Smooth muscle cell (in vitro differentiated cells): Measurements from ENCODE around the gene SMPD2. TPM values are rescaled to one million over a fixed set of nuclear protein-coding genes. Genes with fewer than 3 reads are reported as not detected.

Experiments
- DNase-seq: peaks from one replicate; lab custom pipeline; 2025; ENCODE audit not compliant: unreplicated experiment; lab: John Stamatoyannopoulos, UW
- H2AFZ ChIP-seq: fragments of 200-600 bp; sonication (generic); 2 replicates; pipeline ENCODE4 v1.6.0; 2016; ENCODE audit warnings: antibody characterized with exemption, low read depth, mild to moderate bottlenecking
- H3F3A ChIP-seq: fragments of 200-600 bp; sonication (generic); 2 replicates; pipeline ENCODE4 v1.6.0; 2017; ENCODE audit warnings: antibody characterized with exemption, low read depth
- H3K27ac ChIP-seq: fragments of 200-600 bp; sonication (generic); 2 replicates; pipeline ENCODE4 v1.5.1; 2016; ENCODE audit warnings: low read depth, mild to moderate bottlenecking
- H3K27me3 ChIP-seq: fragments of 200-600 bp; sonication (generic); 2 replicates; pipeline ENCODE4 v1.6.1; 2016; ENCODE audit warnings: low read depth, mild to moderate bottlenecking
- H3K36me3 ChIP-seq: fragments of 200-600 bp; sonication (generic); 2 replicates; pipeline ENCODE4 v1.5.1; 2016; ENCODE audit warnings: low read depth
- H3K4me1 ChIP-seq: fragments of 200-600 bp; sonication (generic); 2 replicates; pipeline ENCODE4 v1.5.1; 2016; ENCODE audit warnings: low read depth
- H3K4me2 ChIP-seq: fragments of 200-600 bp; sonication (generic); 2 replicates; pipeline ENCODE4 v1.6.0; 2016; ENCODE audit warnings: mild to moderate bottlenecking
- H3K4me3 ChIP-seq: fragments of 200-600 bp; sonication (generic); 2 replicates; pipeline ENCODE4 v1.5.1; 2016; ENCODE audit warnings: mild to moderate bottlenecking
- H3K79me2 ChIP-seq: fragments of 200-600 bp; sonication (generic); 2 replicates; pipeline ENCODE4 v1.6.0; 2016; ENCODE audit warnings: low read depth, mild to moderate bottlenecking
- H3K9ac ChIP-seq: fragments of 200-600 bp; sonication (generic); 2 replicates; pipeline ENCODE4 v1.6.0; 2016; ENCODE audit warnings: low read depth
- H3K9me3 ChIP-seq: fragments of 200-600 bp; sonication (generic); replicated peaks from 2 replicates; pipeline ENCODE4 v1.5.1; 2016; ENCODE audit warnings: low read depth
- H4K20me1 ChIP-seq: fragments of 200-600 bp; sonication (generic); 2 replicates; pipeline ENCODE4 v1.6.0; 2016; ENCODE audit warnings: low read depth
- CTCF ChIP-seq: fragments of 200-600 bp; sonication (generic); IDR thresholded peaks from 2 replicates; pipeline ENCODE4 v1.5.1; 2017; ENCODE audit warnings: borderline replicate concordance, mild to moderate bottlenecking, antibody characterized with exemption; ENCODE audit not compliant: insufficient read depth, poor library complexity, severe bottlenecking
- WGBS: methylation state at CpG from one replicate; pipeline ENCODE4 v1.1.7; 2016; ENCODE audit warnings: low lambda C conversion rate; 5-methylcytosine and 5-hydroxymethylcytosine counted together
- polyA plus RNA-seq: library from polyadenylated mRNA; unstranded; fragments of >200 nt; fragmentation: Nextera tagmentation; extraction: Ambion mirVana; gene quantifications from 2 replicates; pipeline ENCODE4 v1.2.1, GENCODE V29; 2016
- total RNA-seq: library from RNA; depleted of rRNA; stranded (reverse); fragments of >200 nt; gene quantifications from 2 replicates; pipeline ENCODE4 v1.2.3, GENCODE V29; 2014

The SMPD2 gene
- total and polyA plus RNA-seq, 2 experiments from 2014 or later: 1.4 to 6.4 TPM

- H3K9me3 ChIP-seq: no peaks in the 10 kb centered on the region
- H3K79me2 ChIP-seq: no peaks in the 10 kb centered on the region
- 55% methylated on average over 7 of the region's 7 CpGs for WGBS
- no peaks in the 10 kb centered on the region for H3F3A ChIP-seq
- H3K9ac ChIP-seq: no peak overlapping the region
- H3K27me3 ChIP-seq: no peaks in the 10 kb centered on the region
- H2AFZ ChIP-seq: peak overlapping the region; percentile 33
- peak overlapping the region; percentile 56 for H3K4me2 ChIP-seq
- no peak overlapping the region for H3K27ac ChIP-seq
- H4K20me1 ChIP-seq: no peaks in the 10 kb centered on the region
- TF ChIP-seq CTCF: no peak
- H3K4me1 ChIP-seq: no peaks in the 10 kb centered on the region
- DNase-seq: no peak
- H3K4me3 ChIP-seq: no peak overlapping the region
- H3K36me3 ChIP-seq: no peaks in the 10 kb centered on the region
These were observed 11.5 kb upstream of the SMPD2 start for GRCh38 chr6:109428889-109429477.

- Histone ChIP-seq H3K4me2 (peak overlapping the region; percentile 56), H2AFZ (no peak overlapping the region), H3K9ac (no peak overlapping the region), H3F3A (no peaks in the 10 kb centered on the region), H3K36me3 (no peaks in the 10 kb centered on the region), H3K4me1 (no peaks in the 10 kb centered on the region), H3K4me3 (no peak overlapping the region), H3K9me3 (no peaks in the 10 kb centered on the region), H3K27ac (no peak overlapping the region), H3K27me3 (no peaks in the 10 kb centered on the region), H4K20me1 (no peaks in the 10 kb centered on the region), H3K79me2 (no peaks in the 10 kb centered on the region)
- 93% methylated on average over 3 of the region's 3 CpGs for WGBS
- TF ChIP-seq CTCF: no peak
- no peak for DNase-seq
These were observed 11.0 kb upstream of the SMPD2 start for GRCh38 chr6:109429496-109429895.

- DNase-seq: no peak
- Histone ChIP-seq H2AFZ (no peak overlapping the region), H3K4me3 (no peak overlapping the region), H3K27ac (no peak overlapping the region), H4K20me1 (no peaks in the 10 kb centered on the region), H3K27me3 (no peaks in the 10 kb centered on the region), H3K79me2 (no peaks in the 10 kb centered on the region), H3K4me2 (no peak overlapping the region), H3K9ac (no peak overlapping the region), H3K36me3 (no peaks in the 10 kb centered on the region), H3K9me3 (no peaks in the 10 kb centered on the region), H3K4me1 (peaks cover 4% of the 10 kb centered on the region), H3F3A (no peaks in the 10 kb centered on the region)
- TF ChIP-seq CTCF: no peak
- WGBS: 58% methylated on average over 2 of the region's 2 CpGs
These were observed 6.1 kb upstream of the SMPD2 start for GRCh38 chr6:109434456-109434855.

- TF ChIP-seq CTCF: no peak
- H3K9ac ChIP-seq: no peak overlapping the region
- H3K9me3 ChIP-seq: no peaks in the 10 kb centered on the region
- H3K4me2 ChIP-seq: no peak overlapping the region
- no peaks in the 10 kb centered on the region for H3F3A ChIP-seq
- no peak overlapping the region for H3K4me3 ChIP-seq
- no peaks in the 10 kb centered on the region for H3K27me3 ChIP-seq
- 94% methylated on average over 5 of the region's 5 CpGs for WGBS
- no peaks in the 10 kb centered on the region for H3K79me2 ChIP-seq
- H3K27ac ChIP-seq: no peak overlapping the region
- no peak for DNase-seq
- H3K4me1 ChIP-seq: peaks cover 11% of the 10 kb centered on the region
- H3K36me3 ChIP-seq: no peaks in the 10 kb centered on the region
- no peaks in the 10 kb centered on the region for H4K20me1 ChIP-seq
- H2AFZ ChIP-seq: no peak overlapping the region
These were observed 4.5 kb upstream of the SMPD2 start for GRCh38 chr6:109436041-109436440.
